Skin epidermis (tissue), 12 donors: ENCODE data around the gene MMADHC.

Experiments used
- H3K27ac ChIP-seq, 21 experiments: fragments of 200-600 bp; sonication (generic) in 11 of 21; one replicate each; pipeline ENCODE4 v1.5.0; 2020; ENCODE audit warnings: mild to moderate bottlenecking in 3 of 21, inconsistent platforms in 2 of 21, moderate library complexity in 2 of 21
- H3K4me3 ChIP-seq, 7 experiments: fragments of 200-600 bp; sonication (generic) in 2 of 7; one replicate each; pipeline ENCODE4 v1.5.0; 2020; ENCODE audit warnings: inconsistent platforms in 2 of 7, mild to moderate bottlenecking in 2 of 7, moderate library complexity in 1 of 7

The MMADHC gene

GRCh38 chr2:149587220-149587949, at the start of gene MMADHC:
MMADHC (minus strand) TSS chr2:149587775; CDS start chr2:149587097, 678 bp downstream.
- Histone ChIP-seq H3K27ac (peak within 1 kb of the TSS; percentile 92 to 99 (median 97)), H3K4me3 (peak within 1 kb of the TSS; percentile 75 to 86 (median 85))

GRCh38 chr2:149634103-149634502, 46.5 kb upstream of the MMADHC start:
- no peak overlapping the region for H3K27ac ChIP-seq

GRCh38 chr2:149630445-149630844, 42.9 kb upstream of the MMADHC start:
- H3K27ac ChIP-seq: no peak overlapping the region
- no peak overlapping the region for H3K4me3 ChIP-seq

More at GRCh38 chr2:149634103-149634502, 46.5 kb upstream of the MMADHC start:
- H3K4me3 ChIP-seq: no peak overlapping the region

GRCh38 chr2:149629026-149629425, 41.5 kb upstream of the MMADHC start:
- no peak overlapping the region for H3K27ac ChIP-seq
- no peak overlapping the region for H3K4me3 ChIP-seq

GRCh38 chr2:149627111-149627801, 39.7 kb upstream of the MMADHC start:
- no peak overlapping the region for H3K4me3 ChIP-seq
- no peak overlapping the region for H3K27ac ChIP-seq

GRCh38 chr2:149625671-149626070, 38.1 kb upstream of the MMADHC start:
- Histone ChIP-seq H3K4me3 (no peak overlapping the region), H3K27ac (no peak overlapping the region)

- Histone ChIP-seq H3K4me3 (no peak overlapping the region), H3K27ac (no peak overlapping the region)
Observed at GRCh38 chr2:149625271-149625670, 37.7 kb upstream of the MMADHC start.

GRCh38 chr2:149622343-149622742, 34.8 kb upstream of the MMADHC start:
- Histone ChIP-seq H3K4me3 (no peak overlapping the region), H3K27ac (no peak overlapping the region)

- no peak overlapping the region for H3K27ac ChIP-seq
Observed at GRCh38 chr2:149617476-149617875, 29.9 kb upstream of the MMADHC start.

GRCh38 chr2:149616681-149617456, 29.3 kb upstream of the MMADHC start:
- Histone ChIP-seq H3K4me3 (no peak overlapping the region), H3K27ac (no peak overlapping the region)

More at GRCh38 chr2:149617476-149617875, 29.9 kb upstream of the MMADHC start:
- H3K4me3 ChIP-seq: no peak overlapping the region

- no peak overlapping the region for H3K4me3 ChIP-seq
- H3K27ac ChIP-seq: no peak overlapping the region
Observed at GRCh38 chr2:149613704-149614103, 26.1 kb upstream of the MMADHC start.

- no peak overlapping the region for H3K27ac ChIP-seq
Observed at GRCh38 chr2:149612122-149612521, 24.5 kb upstream of the MMADHC start.

GRCh38 chr2:149611100-149611820, 23.7 kb upstream of the MMADHC start:
- Histone ChIP-seq H3K4me3 (no peak overlapping the region), H3K27ac (no peak overlapping the region)

More at GRCh38 chr2:149612122-149612521, 24.5 kb upstream of the MMADHC start:
- H3K4me3 ChIP-seq: no peak overlapping the region

- H3K27ac ChIP-seq: no peak overlapping the region
- no peak overlapping the region for H3K4me3 ChIP-seq
Observed at GRCh38 chr2:149606251-149606811, 18.8 kb upstream of the MMADHC start.

GRCh38 chr2:149603248-149603647, 15.7 kb upstream of the MMADHC start:
- no peak overlapping the region for H3K4me3 ChIP-seq
- no peak overlapping the region for H3K27ac ChIP-seq

- H3K27ac ChIP-seq: no peak overlapping the region
- H3K4me3 ChIP-seq: no peak overlapping the region
Observed at GRCh38 chr2:149601141-149601796, 13.7 kb upstream of the MMADHC start.

GRCh38 chr2:149597668-149598326, 10.2 kb upstream of the MMADHC start:
- Histone ChIP-seq H3K4me3 (no peak overlapping the region), H3K27ac (no peak overlapping the region)

GRCh38 chr2:149597050-149597667, 9.6 kb upstream of the MMADHC start:
- Histone ChIP-seq H3K27ac (peak overlapping the region in 1 of 21 experiments; percentile 19), H3K4me3 (no peak overlapping the region)
